Uterus (tissue), 2 donors: ENCODE measurements around the gene TAS1R3.

ENCODE experiments used
- POLR2A ChIP-seq, 2 donors: fragments of 450-650 bp; IDR thresholded peaks; one replicate each; pipeline ENCODE4 v1.6.1; 2016; ENCODE audit warnings: antibody characterized with exemption in 2 of 2, mild to moderate bottlenecking in 1 of 2, moderate library complexity in 1 of 2
- TF ChIP-seq, protein P1 (sequence below), 4 experiments: fragments of 200-600 bp in 2 of 4; fragments of 450-650 bp in 2 of 4; sonication (generic) in 2 of 4; IDR thresholded peaks; one replicate each; pipeline ENCODE4 v1.5.1; 2016 to 2019; ENCODE audit warnings: antibody characterized with exemption in 4 of 4, mild to moderate bottlenecking in 2 of 4, moderate library complexity in 1 of 4

DNA sequence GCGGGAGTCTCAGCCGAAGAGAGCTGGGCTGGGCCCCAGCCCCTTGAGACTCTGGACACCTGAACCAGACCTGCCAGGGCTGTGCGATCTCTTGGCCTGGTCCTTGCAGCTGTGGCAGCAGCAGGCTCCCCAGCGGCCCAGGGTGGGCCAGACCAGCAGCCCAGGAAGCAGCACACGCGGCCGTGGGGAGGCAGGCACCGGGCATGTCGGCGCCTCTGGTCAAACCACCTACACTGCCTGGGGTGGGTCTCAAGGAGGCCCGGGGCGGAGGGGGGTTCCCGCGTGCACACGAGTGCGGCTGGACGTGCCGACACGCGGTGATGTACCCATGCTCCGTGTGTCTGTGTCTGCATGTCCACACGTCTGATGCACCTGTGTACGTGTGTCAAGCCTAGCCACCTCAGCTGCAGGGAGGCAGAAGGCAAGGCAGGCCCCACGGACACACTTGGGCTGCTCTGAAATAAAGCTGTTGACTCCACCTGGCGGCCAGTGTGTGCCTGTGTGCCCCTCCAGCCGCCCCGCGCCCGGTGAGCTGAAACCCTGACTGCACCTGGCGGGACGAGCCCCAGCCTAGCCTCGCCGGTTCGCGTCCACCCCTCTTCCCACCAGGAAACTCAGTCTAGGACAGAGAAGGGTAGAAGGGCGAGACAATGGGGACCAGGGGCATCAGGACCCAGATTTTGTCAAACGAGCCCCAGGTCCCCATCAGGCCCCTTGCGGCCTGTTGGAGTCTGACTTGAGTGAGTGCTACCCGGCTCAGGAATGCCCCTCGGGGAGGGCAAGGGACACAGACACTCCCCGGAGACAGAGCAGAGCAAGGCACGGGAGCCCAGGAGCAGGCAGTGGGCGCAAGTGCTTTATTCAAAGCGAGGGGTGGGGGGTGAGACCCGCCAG, 39.3 kb upstream of the TAS1R3 start:
- TF ChIP-seq POLR2A (IDR thresholded peaks at IDR 0.05), result no peak
- TF ChIP-seq, protein P1, sequence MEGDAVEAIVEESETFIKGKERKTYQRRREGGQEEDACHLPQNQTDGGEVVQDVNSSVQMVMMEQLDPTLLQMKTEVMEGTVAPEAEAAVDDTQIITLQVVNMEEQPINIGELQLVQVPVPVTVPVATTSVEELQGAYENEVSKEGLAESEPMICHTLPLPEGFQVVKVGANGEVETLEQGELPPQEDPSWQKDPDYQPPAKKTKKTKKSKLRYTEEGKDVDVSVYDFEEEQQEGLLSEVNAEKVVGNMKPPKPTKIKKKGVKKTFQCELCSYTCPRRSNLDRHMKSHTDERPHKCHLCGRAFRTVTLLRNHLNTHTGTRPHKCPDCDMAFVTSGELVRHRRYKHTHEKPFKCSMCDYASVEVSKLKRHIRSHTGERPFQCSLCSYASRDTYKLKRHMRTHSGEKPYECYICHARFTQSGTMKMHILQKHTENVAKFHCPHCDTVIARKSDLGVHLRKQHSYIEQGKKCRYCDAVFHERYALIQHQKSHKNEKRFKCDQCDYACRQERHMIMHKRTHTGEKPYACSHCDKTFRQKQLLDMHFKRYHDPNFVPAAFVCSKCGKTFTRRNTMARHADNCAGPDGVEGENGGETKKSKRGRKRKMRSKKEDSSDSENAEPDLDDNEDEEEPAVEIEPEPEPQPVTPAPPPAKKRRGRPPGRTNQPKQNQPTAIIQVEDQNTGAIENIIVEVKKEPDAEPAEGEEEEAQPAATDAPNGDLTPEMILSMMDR (IDR thresholded peaks at IDR 0.05), result peak; percentile 61 to 80 (median 70)
